GM11168 (cell line): ENCODE results near the gene MYBPH.

ENCODE experiments used
- in situ Hi-C: fragments of 300-500 bp; cut with MboI; formaldehyde crosslinking; loops from one replicate; pipeline ENCODE4 v1.12.0; 2022; ENCODE audit warnings: low sequenced_read_pairs; ENCODE audit not compliant: unreplicated experiment

Gene MYBPH

GRCh38 chr1:203201516-203202205 is 26.0 kb upstream of the MYBPH start:
- in situ Hi-C loops = no loop called here

- in situ Hi-C loops = no loop called here
These were observed 25.3 kb upstream of the MYBPH start for GRCh38 chr1:203200916-203201315.

DNA sequence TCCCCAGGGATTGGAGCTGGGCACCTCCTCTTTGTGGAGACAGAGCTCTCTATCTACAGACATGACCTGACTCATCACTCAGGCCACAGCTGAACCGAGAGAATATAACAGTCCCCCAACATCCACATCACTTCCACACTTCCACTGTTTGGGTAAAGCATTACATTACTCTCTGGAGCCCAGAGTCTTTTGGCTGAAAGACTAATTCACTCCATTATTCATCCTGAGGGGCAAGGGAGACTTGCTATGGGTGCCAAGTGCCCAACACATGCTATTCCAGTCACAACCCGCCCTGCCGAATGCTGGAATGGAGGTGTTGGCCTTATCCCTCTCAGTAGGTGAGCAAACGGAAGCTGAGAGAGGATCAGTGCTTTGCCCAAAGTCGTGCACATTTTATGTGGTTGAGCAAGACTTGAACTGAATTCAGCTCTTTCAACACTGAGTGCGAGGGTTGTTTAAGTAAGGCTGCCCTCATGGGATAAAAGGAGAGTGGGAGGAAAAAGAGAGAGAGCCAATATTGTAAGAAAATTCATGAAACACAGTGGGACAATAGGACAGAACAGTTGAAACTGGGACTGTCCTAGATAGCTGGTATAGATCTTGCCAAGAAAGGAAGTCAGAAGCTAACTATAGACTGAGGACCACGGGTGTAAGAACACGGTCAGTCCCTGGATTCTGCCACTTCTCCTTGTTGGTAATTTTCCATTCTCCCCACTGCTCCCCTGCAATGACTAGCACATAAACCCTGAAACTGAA is 24.4 kb upstream of the MYBPH start:
- in situ Hi-C loops = no loop called here

GRCh38 chr1:203199481-203199815 is 23.8 kb upstream of the MYBPH start:
- in situ Hi-C loops = no loop called here

GRCh38 chr1:203199002-203199401 is 23.4 kb upstream of the MYBPH start:
- in situ Hi-C loops = no loop called here

GRCh38 chr1:203197625-203198024 is 22.0 kb upstream of the MYBPH start:
- in situ Hi-C loops = no loop called here

GRCh38 chr1:203196371-203196770 is 20.7 kb upstream of the MYBPH start:
- in situ Hi-C loops = no loop called here

DNA sequence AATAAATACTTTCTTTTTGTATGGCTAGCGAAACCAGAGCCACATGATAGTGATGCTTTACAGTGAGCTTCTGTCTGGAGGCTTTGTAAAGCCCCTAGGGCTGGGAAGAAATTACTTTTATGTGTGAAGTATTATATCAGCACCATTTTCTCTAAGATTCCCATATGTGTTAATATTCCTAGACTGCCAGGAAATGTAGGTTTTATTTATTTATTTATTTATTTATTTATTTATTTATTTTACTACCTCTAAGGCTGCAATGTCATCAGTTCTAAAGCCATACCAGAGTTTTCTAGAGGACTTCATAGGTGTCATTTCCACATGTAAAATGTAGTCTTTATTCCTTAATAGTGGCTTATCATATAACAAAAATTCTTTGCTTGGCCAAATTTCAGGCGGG is 15.3 kb upstream of the MYBPH start:
- in situ Hi-C loops = no loop called here

DNA sequence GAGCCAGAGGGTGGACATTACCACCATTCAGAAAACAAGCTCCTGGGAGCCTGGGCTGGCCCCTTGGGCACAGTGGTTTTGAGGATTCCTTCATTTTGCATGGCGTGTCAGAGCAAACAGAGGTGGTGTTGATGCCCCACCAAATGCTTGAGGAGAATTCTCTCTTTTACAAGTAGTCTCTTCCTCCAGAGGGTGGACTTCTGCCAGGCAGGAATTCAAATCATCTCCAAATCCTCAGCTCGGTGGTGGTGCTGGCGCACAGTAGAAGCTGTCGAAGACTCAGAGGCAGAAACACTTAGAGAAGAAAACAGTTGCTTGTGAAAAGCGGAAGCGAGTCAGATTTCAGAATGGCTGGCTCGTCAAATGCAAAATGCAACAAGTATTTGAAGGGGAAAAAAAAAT is 14.3 kb upstream of the MYBPH start:
- in situ Hi-C loops = no loop called here

DNA sequence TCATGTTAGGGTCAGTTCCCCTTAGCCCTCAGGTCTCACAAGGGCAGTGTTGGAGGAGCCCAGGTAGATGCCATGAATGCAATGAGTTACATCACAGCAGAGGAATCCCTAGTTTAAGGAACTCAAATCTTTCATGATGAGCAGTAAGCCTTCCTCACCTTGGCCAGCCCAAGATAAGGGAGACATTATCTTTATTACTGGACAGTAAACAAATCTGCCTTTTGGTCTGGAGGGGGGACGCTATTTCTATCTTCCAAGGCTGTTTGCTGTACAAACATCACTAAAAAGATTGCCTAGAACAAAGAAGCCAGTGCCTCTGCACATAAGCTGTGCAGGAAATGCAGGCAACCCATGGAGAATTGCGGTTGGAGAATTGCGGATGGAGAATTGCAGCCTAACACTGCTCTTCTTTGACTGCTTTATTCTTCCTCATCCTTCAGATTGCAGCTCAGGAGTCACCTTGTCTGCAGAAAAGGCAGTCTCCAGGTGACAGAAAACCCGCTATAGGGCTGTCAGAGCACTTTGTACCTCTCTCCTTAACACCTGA is 13.1 kb upstream of the MYBPH start:
- in situ Hi-C loops = no loop called here

- in situ Hi-C loops = no loop called here
These were observed 12.2 kb upstream of the MYBPH start for GRCh38 chr1:203187689-203188264.

GRCh38 chr1:203187304-203187685 is 11.7 kb upstream of the MYBPH start:
- in situ Hi-C loops = no loop called here

- in situ Hi-C loops = no loop called here
These were observed 11.0 kb upstream of the MYBPH start, which contains the start of gene CHI3L1 for GRCh38 chr1:203186446-203187303. Gene CHI3L1, minus strand, starts transcription at chr1:203186704. Its CDS starts 81 bp downstream, at chr1:203186623.

GRCh38 chr1:203186091-203186445 is 10.4 kb upstream of the MYBPH start:
- in situ Hi-C loops = no loop called here

DNA sequence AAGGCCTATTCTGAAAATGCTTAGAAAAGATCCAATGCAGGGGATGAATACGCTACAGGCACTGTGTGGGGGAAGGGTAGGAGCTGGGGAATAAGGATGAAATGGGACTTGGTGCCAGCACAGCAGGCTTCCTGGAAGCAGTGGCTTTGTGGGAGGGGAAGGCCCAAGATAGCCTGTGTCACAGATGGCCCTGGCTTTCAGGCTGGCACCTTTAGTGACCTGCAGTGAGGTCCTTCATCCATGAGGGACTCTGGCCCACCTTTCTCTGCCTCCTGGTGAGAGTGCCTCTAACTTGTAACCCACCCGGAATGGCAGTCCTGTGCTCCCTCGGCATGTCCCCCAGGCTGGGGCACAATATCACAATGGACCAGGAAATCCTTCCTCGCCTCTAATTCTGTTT is 10.0 kb upstream of the MYBPH start:
- in situ Hi-C loops = no loop called here

DNA sequence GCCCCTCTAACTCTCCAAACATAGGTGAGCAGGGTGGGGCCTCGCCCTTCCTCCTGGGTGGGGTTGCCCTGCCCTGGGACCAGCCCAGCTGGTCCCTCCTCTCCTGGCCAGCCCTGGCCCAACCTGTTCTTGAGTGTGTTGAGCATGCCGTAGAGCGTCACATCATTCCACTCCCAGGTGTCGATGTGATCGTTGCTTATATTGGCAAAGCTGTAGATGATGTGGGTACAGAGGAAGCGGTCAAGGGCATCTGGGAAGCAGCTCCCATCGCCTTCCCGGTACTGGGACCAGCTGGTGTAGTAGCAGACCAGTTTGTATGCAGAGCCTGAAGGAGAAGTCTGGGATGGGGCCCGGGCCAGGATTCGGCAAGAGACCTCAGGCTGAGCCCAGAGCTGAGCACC is 9.4 kb upstream of the MYBPH start:
- in situ Hi-C loops = no loop called here

DNA sequence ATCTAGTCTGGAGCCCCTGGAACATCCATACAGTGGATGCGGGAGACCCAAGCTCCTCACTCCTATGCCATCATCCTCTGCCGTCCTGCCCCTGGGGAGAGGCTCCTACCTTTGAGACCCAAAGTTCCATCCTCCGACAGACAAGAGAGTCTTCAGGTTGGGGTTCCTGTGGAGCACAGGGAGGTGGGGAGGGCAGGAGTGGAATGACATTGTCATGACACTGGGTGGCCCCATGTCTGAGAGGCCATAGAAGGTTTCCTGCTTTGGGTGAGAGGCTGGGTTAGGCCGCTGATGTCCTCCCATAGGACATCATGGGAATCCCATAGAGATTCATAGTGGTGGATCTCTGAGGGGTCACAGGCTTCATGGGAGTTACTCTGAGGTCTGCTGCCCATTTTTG is 8.8 kb upstream of the MYBPH start:
- in situ Hi-C loops = no loop called here

- in situ Hi-C loops = no loop called here
These were observed 8.2 kb upstream of the MYBPH start for GRCh38 chr1:203183828-203184227.

DNA sequence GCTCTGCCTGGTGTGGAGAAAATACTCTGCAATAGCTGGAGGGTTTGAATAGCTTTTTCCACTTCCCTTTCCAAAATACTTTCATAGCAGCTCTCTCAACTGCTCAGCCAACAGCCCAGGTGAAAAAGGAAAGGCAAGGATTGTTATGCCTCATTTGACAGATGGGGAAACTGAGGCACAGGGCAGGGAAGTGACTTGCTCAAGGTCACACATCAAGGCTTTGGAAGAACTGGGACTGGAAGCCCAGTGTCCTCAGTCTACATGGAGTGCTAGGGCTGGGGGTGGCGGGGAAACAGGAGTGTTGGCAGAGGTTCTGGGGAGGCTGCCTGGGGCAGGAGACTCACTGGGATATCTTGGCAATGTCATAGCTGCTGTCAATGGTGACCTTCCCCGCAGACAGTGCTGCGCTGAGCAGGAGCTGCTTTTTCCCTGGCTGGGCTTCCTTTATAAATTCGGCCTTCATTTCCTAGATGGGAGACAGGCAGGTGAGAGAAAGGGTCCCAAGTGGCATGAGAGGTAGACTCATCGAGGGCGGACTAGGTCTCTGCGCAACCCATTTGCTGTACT is 6.8 kb upstream of the MYBPH start:
- in situ Hi-C loops = no loop called here
